Cardiac muscle cell (in vitro differentiated cells and primary cell): ENCODE results near the gene P2RY2. TPM values are rescaled to one million over a fixed set of nuclear protein-coding genes. Genes with fewer than 3 reads are reported as not detected.
"Not testable (repeated sequence)": the region's sequence is repeated elsewhere in the genome, so short reads cannot be mapped to it uniquely, and the experiment has no call there.

Experiments
- DNase-seq, 2 donors: peaks; one replicate each; pipeline versions ENCODE4 v3.0.0 to v3.0.0-alpha.2; 2010 to 2017; ENCODE audit warnings: low read depth in 1 of 2, low spot score in 1 of 2
- H3K27ac ChIP-seq: fragments of 200-600 bp; sonication (generic); 2 replicates; pipeline ENCODE4 v1.5.1; 2016
- H3K27me3 ChIP-seq: fragments of 200-600 bp; sonication (generic); 2 replicates; pipeline ENCODE4 v1.6.0; 2016; ENCODE audit warnings: control low read depth
- H3K36me3 ChIP-seq: fragments of 200-600 bp; sonication (generic); 2 replicates; pipeline ENCODE4 v1.5.1; 2016; ENCODE audit warnings: control low read depth
- H3K4me1 ChIP-seq: fragments of 200-600 bp; sonication (generic); 2 replicates; pipeline ENCODE4 v1.8.1; 2017; ENCODE audit warnings: low read depth, mild to moderate bottlenecking, mixed run types
- H3K4me3 ChIP-seq: fragments of 200-600 bp; sonication (generic); 2 replicates; pipeline ENCODE4 v1.5.1; 2016; ENCODE audit warnings: mild to moderate bottlenecking
- H3K9me3 ChIP-seq: fragments of 200-600 bp; sonication (generic); 2 replicates; pipeline ENCODE4 v1.5.1; 2017; ENCODE audit warnings: low read depth, mild to moderate bottlenecking, control low read depth
- CTCF ChIP-seq: IDR thresholded peaks from 2 replicates; pipeline ENCODE4 v1.5.1; 2012; ENCODE audit warnings: low read depth, mild to moderate bottlenecking, low read length
- polyA plus RNA-seq: library from polyadenylated mRNA; unstranded; fragments of >200 nt; fragmentation: Nextera tagmentation; extraction: Ambion mirVana; gene quantifications from 2 replicates; pipeline ENCODE4 v1.2.1, GENCODE V29; 2016
- total RNA-seq: library from RNA; depleted of rRNA; stranded (reverse); fragments of >200 nt; gene quantifications from 2 replicates; pipeline ENCODE4 v1.2.3, GENCODE V29; 2016

The P2RY2 gene
- total and polyA plus RNA-seq, 2 experiments from 2014 or later, result 0.48 to 0.83 TPM

GRCh38 chr11:73271936-73272679, 54.0 kb downstream of the P2RY2 start, which contains the start of gene P2RY6:
Gene P2RY6 (plus strand): TSS chr11:73272338. CDS start chr11:73296519, 24,181 bp downstream.
- peak in 1 of 2 donors; percentile 54 for DNase-seq
- Histone ChIP-seq H3K4me3 (no peak within 1 kb of the TSS), H3K4me1 (peaks cover 4% of the 10 kb centered on the region)

GRCh38 chr11:73272680-73273038, 54.6 kb downstream of the P2RY2 start:
- H3K4me3 ChIP-seq, result no peak overlapping the region
- no peaks in the 10 kb centered on the region for H3K9me3 ChIP-seq
- TF ChIP-seq CTCF, result no peak
- no peak for DNase-seq
- peaks cover 4% of the 10 kb centered on the region for H3K4me1 ChIP-seq
- no peaks in the 10 kb centered on the region for H3K36me3 ChIP-seq
- no peak overlapping the region for H3K27ac ChIP-seq
- peaks cover 2% of the 10 kb centered on the region for H3K27me3 ChIP-seq

More at GRCh38 chr11:73271936-73272679, 54.0 kb downstream of the P2RY2 start, which contains the start of gene P2RY6:
- no peak for TF ChIP-seq CTCF
- no peak within 1 kb of the TSS for H3K27ac ChIP-seq
- no peaks in the 10 kb centered on the region for H3K36me3 ChIP-seq
- peaks cover 3% of the 10 kb centered on the region for H3K27me3 ChIP-seq
- H3K9me3 ChIP-seq, result no peaks in the 10 kb centered on the region

- no peak for TF ChIP-seq CTCF
- H3K4me3 ChIP-seq, result no peak overlapping the region
- H3K36me3 ChIP-seq, result no peaks in the 10 kb centered on the region
- H3K9me3 ChIP-seq, result no peaks in the 10 kb centered on the region
- no peak overlapping the region for H3K27ac ChIP-seq
- no peak for DNase-seq
- no peaks in the 10 kb centered on the region for H3K27me3 ChIP-seq
- peaks cover 4% of the 10 kb centered on the region for H3K4me1 ChIP-seq
These were observed 55.3 kb downstream of the P2RY2 start for GRCh38 chr11:73273222-73273895.

- H3K9me3 ChIP-seq, H3K36me3 ChIP-seq, H3K27me3 ChIP-seq, DNase-seq, H3K27ac ChIP-seq, H3K4me1 ChIP-seq, H3K4me3 ChIP-seq: not testable (repeated sequence)
These were observed 56.1 kb downstream of the P2RY2 start for GRCh38 chr11:73274191-73274590.

- no peak for TF ChIP-seq CTCF
- H3K9me3 ChIP-seq, result no peaks in the 10 kb centered on the region
- DNase-seq, result no peak
- no peaks in the 10 kb centered on the region for H3K36me3 ChIP-seq
- H3K4me3 ChIP-seq, result no peak overlapping the region
- H3K27me3 ChIP-seq, result no peaks in the 10 kb centered on the region
- H3K4me1 ChIP-seq, result peaks cover 4% of the 10 kb centered on the region
- H3K27ac ChIP-seq, result no peak overlapping the region
These were observed 56.8 kb downstream of the P2RY2 start for GRCh38 chr11:73274722-73275380.

GRCh38 chr11:73275381-73275750, 57.3 kb downstream of the P2RY2 start:
- H3K9me3 ChIP-seq, result no peaks in the 10 kb centered on the region
- DNase-seq, result no peak
- no peak for TF ChIP-seq CTCF

More at GRCh38 chr11:73275381-73275750, 57.3 kb downstream of the P2RY2 start:
- Histone ChIP-seq H3K4me1 (peaks cover 4% of the 10 kb centered on the region), H3K36me3 (no peaks in the 10 kb centered on the region), H3K4me3 (no peak overlapping the region), H3K27ac (no peak overlapping the region), H3K27me3 (no peaks in the 10 kb centered on the region)
